Measurements from ENCODE around the gene ZMIZ1.

Gene ZMIZ1

GRCh38 chr10:79200346-79200745 lies 131.6 kb downstream of the ZMIZ1 start:
- DNase-seq (ENCODE audit: insufficient read length, low spot score) (no peak), FAIRE-seq (no peak)
- no peak for TF ChIP-seq POLR2A (IDR thresholded peaks at IDR 0.05; ENCODE audit: low read depth, low read length)

- no peak for TF ChIP-seq POLR2A (IDR thresholded peaks at IDR 0.05; ENCODE audit: low read depth, low read length)
- no peak for DNase-seq (ENCODE audit: insufficient read length, low spot score)
- FAIRE-seq = no peak
These were observed 132.9 kb downstream of the ZMIZ1 start for GRCh38 chr10:79201706-79202105.

DNA sequence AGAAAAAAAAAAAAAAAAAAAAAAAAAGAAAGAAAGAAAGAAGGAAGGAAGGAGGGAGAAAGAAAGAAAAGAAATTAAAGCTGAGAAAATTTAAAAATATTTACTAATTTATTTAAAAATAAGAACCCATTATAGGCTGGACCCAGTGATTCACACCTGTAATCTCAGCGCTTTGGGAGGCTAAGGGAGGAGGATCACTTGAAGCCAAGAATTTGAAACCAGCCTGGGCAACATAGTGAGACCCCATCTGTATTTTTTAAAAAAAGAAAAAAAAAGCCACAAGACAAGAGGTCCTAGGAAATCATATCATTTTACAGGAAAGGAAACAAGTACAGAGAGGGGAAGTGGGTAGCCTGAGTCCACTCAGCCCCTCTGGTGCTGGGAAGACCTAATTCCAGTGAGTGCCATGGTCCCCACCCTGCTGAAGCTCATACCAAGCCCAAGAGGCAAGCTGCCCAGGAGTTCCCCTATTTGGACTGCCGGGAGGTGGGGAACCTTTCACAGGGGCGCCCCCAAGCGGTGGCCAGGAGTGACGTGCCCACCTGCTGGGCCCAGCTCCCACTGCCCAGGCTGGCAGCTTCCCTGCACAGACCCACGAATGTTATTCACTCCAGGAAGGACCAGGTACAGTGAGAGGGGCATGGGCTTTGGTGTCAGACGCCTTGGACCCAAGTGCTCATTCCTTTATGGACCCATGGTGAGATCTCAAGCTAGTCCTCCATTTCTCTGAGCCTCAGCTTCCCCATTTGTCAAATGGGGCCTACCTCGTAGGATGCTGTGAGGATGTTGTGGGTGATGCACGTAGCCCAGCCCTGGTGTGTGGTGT lies 133.6 kb downstream of the ZMIZ1 start:
- DNase-seq (ENCODE audit: insufficient read length, low spot score) (no peak), FAIRE-seq (no peak)

GRCh38 chr10:79203014-79203644 lies 134.4 kb downstream of the ZMIZ1 start:
- DNase-seq (ENCODE audit: insufficient read length, low spot score) = no peak
- FAIRE-seq = no peak
- TF ChIP-seq POLR2A (IDR thresholded peaks at IDR 0.05; ENCODE audit: low read depth, low read length) = no peak

More for the DNA sequence above, 133.6 kb downstream of the ZMIZ1 start:
- no peak for TF ChIP-seq POLR2A (IDR thresholded peaks at IDR 0.05; ENCODE audit: low read depth, low read length)

DNA sequence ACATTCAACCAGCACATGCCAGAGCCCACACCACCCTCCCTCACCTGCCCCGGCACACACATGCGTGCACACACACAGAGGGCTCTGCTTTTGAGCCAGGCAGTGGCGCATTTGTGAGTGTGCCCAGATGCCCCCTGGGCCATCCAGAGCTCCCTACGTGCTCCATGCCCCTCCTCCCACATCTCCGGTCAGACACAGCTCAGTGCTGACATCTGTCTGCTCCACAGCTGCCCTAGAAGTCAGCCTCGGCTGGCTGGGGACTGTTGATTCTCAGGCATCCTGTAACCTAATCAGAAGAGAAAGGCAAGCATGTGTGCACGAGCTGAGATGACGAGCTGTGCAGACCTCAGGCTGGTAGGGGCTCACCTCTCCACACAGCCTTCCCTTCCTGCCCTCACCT lies 135.1 kb downstream of the ZMIZ1 start:
- DNase-seq (ENCODE audit: insufficient read length, low spot score) = no peak
- FAIRE-seq = no peak
- no peak for TF ChIP-seq POLR2A (IDR thresholded peaks at IDR 0.05; ENCODE audit: low read depth, low read length)

- DNase-seq (ENCODE audit: insufficient read length, low spot score) (no peak), FAIRE-seq (no peak)
- TF ChIP-seq POLR2A (IDR thresholded peaks at IDR 0.05; ENCODE audit: low read depth, low read length) = no peak
These were observed 137.7 kb downstream of the ZMIZ1 start for GRCh38 chr10:79206300-79207095.

GRCh38 chr10:79207096-79207357 lies 138.3 kb downstream of the ZMIZ1 start:
- DNase-seq (ENCODE audit: insufficient read length, low spot score) (no peak), FAIRE-seq (no peak)
- no peak for TF ChIP-seq POLR2A (IDR thresholded peaks at IDR 0.05; ENCODE audit: low read depth, low read length)

- DNase-seq (ENCODE audit: insufficient read length, low spot score) = no peak
- no peak for FAIRE-seq
- TF ChIP-seq POLR2A (IDR thresholded peaks at IDR 0.05; ENCODE audit: low read depth, low read length) = no peak
These were observed 139.0 kb downstream of the ZMIZ1 start for GRCh38 chr10:79207726-79208125.

- FAIRE-seq (no peak), DNase-seq (ENCODE audit: insufficient read length, low spot score) (no peak)
- no peak for TF ChIP-seq POLR2A (IDR thresholded peaks at IDR 0.05; ENCODE audit: low read depth, low read length)
These were observed 139.7 kb downstream of the ZMIZ1 start for GRCh38 chr10:79208251-79208983.

DNA sequence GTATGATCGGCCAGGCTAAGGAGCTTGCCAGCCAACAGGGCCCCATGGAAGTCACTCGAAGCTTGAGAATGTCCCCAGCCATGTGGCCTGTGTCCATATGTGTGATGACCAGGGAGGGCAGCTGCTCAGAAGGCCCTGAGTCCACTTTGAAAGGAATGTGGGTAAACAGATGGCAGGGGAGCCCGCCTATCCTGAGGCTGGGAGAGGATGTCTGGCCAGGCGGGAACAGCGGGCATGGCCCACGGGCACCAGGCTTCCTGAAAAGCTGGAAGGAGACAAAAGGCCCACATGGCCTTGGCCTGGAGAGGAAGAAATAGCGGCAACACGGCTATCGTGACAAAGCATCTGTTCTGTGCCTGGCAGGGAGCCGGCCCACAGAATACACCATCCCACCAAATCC lies 140.6 kb downstream of the ZMIZ1 start:
- TF ChIP-seq POLR2A (IDR thresholded peaks at IDR 0.05; ENCODE audit: low read depth, low read length) = no peak
- no peak for DNase-seq (ENCODE audit: insufficient read length, low spot score)
- no peak for FAIRE-seq

- DNase-seq (ENCODE audit: insufficient read length, low spot score) (no peak), FAIRE-seq (no peak)
- TF ChIP-seq POLR2A (IDR thresholded peaks at IDR 0.05; ENCODE audit: low read depth, low read length) = no peak
These were observed 141.1 kb downstream of the ZMIZ1 start for GRCh38 chr10:79209831-79210230.

DNA sequence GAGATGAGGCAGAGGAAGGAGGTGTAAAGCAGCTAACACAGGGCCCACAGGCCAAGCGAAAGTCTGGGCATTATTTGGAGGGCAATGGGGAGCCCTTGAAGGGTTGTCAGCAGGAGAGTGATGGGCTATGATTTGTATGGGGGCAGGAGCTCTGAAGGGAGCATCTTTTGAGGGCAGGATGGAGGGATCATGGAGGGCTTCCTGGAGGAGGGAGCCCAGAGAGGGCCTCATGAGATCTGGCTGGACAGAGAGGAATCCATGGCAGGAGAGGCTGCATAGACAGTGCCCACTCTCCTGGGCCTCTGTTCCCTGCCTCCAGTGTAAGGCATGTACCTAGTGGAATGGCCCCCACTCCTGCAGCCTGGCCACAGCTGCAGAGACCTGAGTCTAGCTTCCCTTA lies 141.9 kb downstream of the ZMIZ1 start:
- TF ChIP-seq POLR2A (IDR thresholded peaks at IDR 0.05; ENCODE audit: low read depth, low read length) = no peak
- FAIRE-seq (no peak), DNase-seq (ENCODE audit: insufficient read length, low spot score) (no peak)

GRCh38 chr10:79211616-79212015 lies 142.8 kb downstream of the ZMIZ1 start:
- no peak for DNase-seq (ENCODE audit: insufficient read length, low spot score)
- FAIRE-seq = no peak
- no peak for TF ChIP-seq POLR2A (IDR thresholded peaks at IDR 0.05; ENCODE audit: low read depth, low read length)

- FAIRE-seq (no peak), DNase-seq (ENCODE audit: insufficient read length, low spot score) (no peak)
- TF ChIP-seq POLR2A (IDR thresholded peaks at IDR 0.05; ENCODE audit: low read depth, low read length) = no peak
These were observed 146.8 kb downstream of the ZMIZ1 start for GRCh38 chr10:79215531-79215930.
